CD14-positive monocyte (primary cell): ENCODE measurements around the gene KIT. TPM values are rescaled to one million over a fixed set of nuclear protein-coding genes. Genes with fewer than 3 reads are reported as not detected.

ENCODE experiments used
- DNase-seq, 3 donors: peaks; one replicate each; pipeline ENCODE4 v3.0.0-alpha.2; 2011 to 2022
- H2AFZ ChIP-seq: 2 replicates; pipeline ENCODE4 v1.6.0; 2012; ENCODE audit warnings: mild to moderate bottlenecking, low read depth, low read length, inconsistent platforms; ENCODE audit not compliant: insufficient read depth, poor library complexity, severe bottlenecking
- H3K27ac ChIP-seq, 2 donors: 1 replicate in 1 of 2; 2 replicates in 1 of 2; pipeline ENCODE4 v1.5.1; 2012 to 2013; ENCODE audit warnings: low read length in 2 of 2, control low read depth in 1 of 2, inconsistent platforms in 1 of 2, low read depth in 1 of 2, mild to moderate bottlenecking in 1 of 2
- H3K27me3 ChIP-seq, 2 donors: one replicate each; pipeline versions ENCODE4 v1.6.0 to v1.6.1; 2011 to 2013; ENCODE audit warnings: low read length in 2 of 2; ENCODE audit not compliant: control insufficient read depth in 2 of 2, insufficient read depth in 2 of 2
- H3K36me3 ChIP-seq, 2 donors: replicated peaks in 1 of 2; 1 replicate in 1 of 2; 2 replicates in 1 of 2; pipeline versions ENCODE4 v1.5.1 to v1.6.1; 2012 to 2013; ENCODE audit warnings: low read length in 2 of 2, control low read depth in 1 of 2, inconsistent platforms in 1 of 2, mild to moderate bottlenecking in 1 of 2; ENCODE audit not compliant: insufficient read depth in 2 of 2, control insufficient read depth in 1 of 2
- H3K4me1 ChIP-seq, 2 donors: 1 replicate in 1 of 2; 2 replicates in 1 of 2; pipeline versions ENCODE4 v1.5.1 to v1.6.1; 2012 to 2013; ENCODE audit warnings: low read length in 2 of 2, control low read depth in 1 of 2, inconsistent platforms in 1 of 2, mild to moderate bottlenecking in 1 of 2, moderate library complexity in 1 of 2; ENCODE audit not compliant: insufficient read depth in 2 of 2, control insufficient read depth in 1 of 2
- H3K4me2 ChIP-seq: replicated peaks from 2 replicates; pipeline ENCODE3; 2012; ENCODE audit warnings: low read length, moderate library complexity, mild to moderate bottlenecking; ENCODE audit not compliant: poor library complexity, severe bottlenecking; ENCODE audit errors: extremely low read depth
- H3K4me3 ChIP-seq, 3 experiments: fragments of 200-600 bp in 1 of 3; sonication (generic) in 1 of 3; replicated peaks in 1 of 3; 1 replicate in 2 of 3; 2 replicates in 1 of 3; pipeline ENCODE4 v1.5.1; 2011 to 2013; ENCODE audit warnings: low read length in 3 of 3, mild to moderate bottlenecking in 3 of 3, control low read depth in 2 of 3, low read depth in 2 of 3, inconsistent platforms in 1 of 3, moderate library complexity in 1 of 3
- H3K79me2 ChIP-seq: 2 replicates; pipeline ENCODE4 v1.6.0; 2012; ENCODE audit warnings: mild to moderate bottlenecking, control low read depth, inconsistent platforms, low read length, moderate library complexity; ENCODE audit not compliant: insufficient read depth
- H3K9ac ChIP-seq: 2 replicates; pipeline ENCODE4 v1.6.0; 2017; ENCODE audit warnings: low read length, mild to moderate bottlenecking; ENCODE audit not compliant: insufficient read depth, poor library complexity, severe bottlenecking
- H3K9me3 ChIP-seq, 2 donors: replicated peaks in 1 of 2; 1 replicate in 1 of 2; 2 replicates in 1 of 2; pipeline versions ENCODE4 v1.5.1 to v1.6.1; 2012 to 2013; ENCODE audit warnings: low read length in 2 of 2, control low read depth in 1 of 2; ENCODE audit not compliant: control insufficient read depth in 1 of 2, insufficient read depth in 1 of 2
- H4K20me1 ChIP-seq: 2 replicates; pipeline ENCODE4 v1.6.0; 2012; ENCODE audit warnings: mild to moderate bottlenecking, low read length, control low read depth, moderate library complexity; ENCODE audit not compliant: insufficient read depth
- H3K27ac Mint-ChIP-seq, 7 donors: one replicate each; pipeline ENCODE4 v1.8.0; 2020; ENCODE audit warnings: mild to moderate bottlenecking in 7 of 7, mixed read lengths in 7 of 7, moderate library complexity in 6 of 7, inconsistent platforms in 2 of 7
- H3K27me3 Mint-ChIP-seq, 3 donors: one replicate each; pipeline ENCODE4 v1.8.0; 2021 to 2022; ENCODE audit warnings: low read depth in 3 of 3, mild to moderate bottlenecking in 3 of 3, mixed read lengths in 3 of 3, moderate library complexity in 3 of 3, inconsistent platforms in 1 of 3
- H3K36me3 Mint-ChIP-seq, 2 donors: one replicate each; pipeline ENCODE4 v1.8.0; 2020; ENCODE audit warnings: mixed read lengths in 2 of 2, inconsistent platforms in 1 of 2, mild to moderate bottlenecking in 1 of 2
- H3K4me1 Mint-ChIP-seq: one replicate; pipeline ENCODE4 v1.8.0; 2020; ENCODE audit warnings: mild to moderate bottlenecking, mixed read lengths
- H3K4me3 Mint-ChIP-seq, 2 donors: one replicate each; pipeline ENCODE4 v1.8.0; 2020; ENCODE audit warnings: mild to moderate bottlenecking in 2 of 2, mixed read lengths in 2 of 2, moderate library complexity in 1 of 2
- H3K9me3 Mint-ChIP-seq, 7 donors: one replicate each; pipeline ENCODE4 v1.8.0; 2020 to 2022; ENCODE audit warnings: mixed read lengths in 7 of 7, mild to moderate bottlenecking in 6 of 7, moderate library complexity in 6 of 7, inconsistent platforms in 2 of 7
- CTCF ChIP-seq: fragments of 200-600 bp; IDR thresholded peaks from one replicate; pipeline ENCODE4 v1.8.0; 2022; ENCODE audit warnings: antibody characterized with exemption, mild to moderate bottlenecking
- WGBS: methylation state at CpG from one replicate; pipeline ENCODE4 v1.1.5; 2013; ENCODE audit warnings: missing lambda C conversion rate; ENCODE audit not compliant: insufficient coverage; 5-methylcytosine and 5-hydroxymethylcytosine counted together
- intact Hi-C, 2 donors: fragments of 100-400 bp; cut with micrococcal nuclease; formaldehyde crosslinking; loops; one replicate each; pipeline versions ENCODE4 v1.15.0 to v1.15.1; 2023
- polyA plus RNA-seq, 3 donors: library from polyadenylated mRNA; depleted of rRNA in 1 of 3; unstranded in 2 of 3; stranded (reverse) in 1 of 3; fragments of 300-500 nt in 2 of 3; fragments of >200 nt in 1 of 3; fragmentation: Illumina TruSeq in 2 of 3; gene quantifications; 1 replicate in 2 of 3; 2 replicates in 1 of 3; pipeline ENCODE4 v1.2.3, GENCODE V29; 2012 to 2021

KIT gene
- polyA plus RNA-seq, 3 donors, result not detected

DNA sequence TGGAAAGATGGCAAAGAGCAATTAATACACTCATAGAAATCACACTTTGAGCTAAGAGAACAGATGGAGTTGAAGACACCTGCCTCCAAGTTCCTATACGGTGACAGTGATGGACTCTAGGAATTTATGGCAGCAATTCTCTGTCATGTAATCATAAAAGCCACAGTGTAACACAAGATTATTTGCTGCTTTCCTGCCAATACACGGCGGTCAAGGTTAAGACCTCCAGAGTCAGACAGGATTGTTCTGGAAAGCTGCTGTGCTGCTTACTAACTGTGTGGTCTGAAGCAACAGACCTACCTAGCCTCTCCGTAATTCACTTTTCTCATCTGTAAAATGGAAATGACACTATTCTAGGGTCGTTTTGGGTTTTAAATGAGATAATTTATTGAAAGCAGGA is 14.6 kb upstream of the KIT start:
- Histone ChIP-seq H3K9me3 (no peaks in the 10 kb centered on the region), H2AFZ (no peak overlapping the region), H3K4me3 (no peak overlapping the region), H3K27me3 (no peaks in the 10 kb centered on the region), H3K36me3 (no peaks in the 10 kb centered on the region), H3K27ac (no peak overlapping the region), H3K79me2 (no peaks in the 10 kb centered on the region), H3K4me2 (no peak overlapping the region), H3K9ac (no peak overlapping the region), H3K4me1 (no peaks in the 10 kb centered on the region), H4K20me1 (no peaks in the 10 kb centered on the region)
- Mint-ChIP-seq H3K4me3 (no peak overlapping the region), H3K27me3 (no peaks in the 10 kb centered on the region), H3K9me3 (no peaks in the 10 kb centered on the region), H3K4me1 (no peaks in the 10 kb centered on the region), H3K36me3 (no peaks in the 10 kb centered on the region), H3K27ac (no peak overlapping the region)
- TF ChIP-seq CTCF, result no peak
- 100% methylated on average over 3 of the region's 5 CpGs for WGBS
- intact Hi-C loops, result no loop called here
- no peak for DNase-seq

DNA sequence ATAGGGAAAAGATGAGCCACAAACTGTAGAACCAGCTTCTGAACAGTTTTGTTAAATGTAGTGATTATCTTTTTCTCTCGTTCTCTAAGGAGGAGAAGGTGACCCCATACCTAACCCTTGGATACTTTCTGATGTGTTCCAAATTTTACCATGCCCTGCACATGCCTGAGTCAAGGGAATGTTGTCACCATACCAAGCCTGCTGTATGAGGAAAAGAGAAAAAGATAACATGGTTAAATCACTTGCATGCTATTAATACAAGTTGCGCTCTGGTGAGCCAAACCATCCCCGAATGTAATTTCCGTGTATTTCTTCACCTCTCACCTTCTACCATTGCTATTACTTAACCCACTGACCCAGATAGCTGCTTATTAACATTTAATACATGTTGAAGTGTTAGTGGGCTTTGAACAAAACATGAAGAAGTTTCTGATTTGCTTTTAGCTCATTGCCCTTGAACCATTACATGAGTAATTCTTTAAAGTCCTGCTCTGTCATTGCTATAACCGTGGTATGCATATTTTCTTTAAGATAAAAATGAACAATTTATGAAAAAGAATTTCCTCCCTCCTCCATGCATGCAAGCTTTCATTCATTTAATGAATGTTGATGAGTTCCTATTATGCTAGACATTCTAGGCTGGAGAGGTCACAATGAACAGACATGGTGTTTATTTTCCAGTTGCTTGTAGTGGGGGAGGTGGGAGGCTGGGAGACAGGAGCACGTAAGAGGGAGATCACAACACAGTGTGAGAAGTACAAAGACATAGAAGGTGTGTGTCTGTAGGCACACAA is 13.6 kb upstream of the KIT start:
- H4K20me1 ChIP-seq, result no peaks in the 10 kb centered on the region
- Mint-ChIP-seq H3K36me3 (no peaks in the 10 kb centered on the region), H3K4me3 (no peak overlapping the region), H3K9me3 (no peaks in the 10 kb centered on the region), H3K4me1 (no peaks in the 10 kb centered on the region), H3K27ac (no peak overlapping the region), H3K27me3 (no peaks in the 10 kb centered on the region)
- H3K4me2 ChIP-seq, result no peak overlapping the region
- no peak for TF ChIP-seq CTCF
- no CpG with 5 or more reads among the region's 6 CpGs for WGBS
- no peaks in the 10 kb centered on the region for H3K9me3 ChIP-seq
- H2AFZ ChIP-seq, result no peak overlapping the region
- intact Hi-C loops, result no loop called here
- no peak for DNase-seq
- no peak overlapping the region for H3K9ac ChIP-seq
- no peaks in the 10 kb centered on the region for H3K36me3 ChIP-seq
- no peak overlapping the region for H3K27ac ChIP-seq
- H3K27me3 ChIP-seq, result no peaks in the 10 kb centered on the region
- H3K4me1 ChIP-seq, result no peaks in the 10 kb centered on the region
- no peaks in the 10 kb centered on the region for H3K79me2 ChIP-seq
- H3K4me3 ChIP-seq, result no peak overlapping the region
